ENCODE data around the gene STK38L.

Gene STK38L

GRCh38 chr12:27343255-27344000 is 99.3 kb downstream of the STK38L start:
- in situ Hi-C loops (cut with HindIII; ENCODE audit: low sequenced_read_pairs), result no loop called here

- in situ Hi-C loops (cut with HindIII; ENCODE audit: low sequenced_read_pairs), result no loop called here
Measured at GRCh38 chr12:27344246-27344645, 100.2 kb downstream of the STK38L start.

DNA sequence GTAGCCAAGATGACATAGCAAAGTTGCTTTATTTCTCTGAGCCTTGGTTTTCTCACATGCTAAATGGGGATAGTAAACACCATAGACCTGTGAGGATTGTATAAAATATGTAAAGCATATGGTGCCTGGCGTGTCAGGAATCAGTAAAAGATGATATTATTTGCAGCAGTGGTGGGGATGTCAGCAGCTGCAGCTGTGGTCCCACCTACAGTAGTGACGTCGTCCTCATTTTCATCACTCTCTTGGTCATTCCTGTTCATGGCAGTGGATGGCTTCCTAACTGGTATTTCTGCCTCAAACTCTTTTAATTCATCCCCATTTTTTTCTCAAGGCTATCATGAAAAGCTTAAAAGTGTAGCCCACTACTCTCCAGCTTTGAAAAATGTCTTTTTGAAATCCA is 100.7 kb downstream of the STK38L start:
- in situ Hi-C loops (cut with HindIII; ENCODE audit: low sequenced_read_pairs), result no loop called here

DNA sequence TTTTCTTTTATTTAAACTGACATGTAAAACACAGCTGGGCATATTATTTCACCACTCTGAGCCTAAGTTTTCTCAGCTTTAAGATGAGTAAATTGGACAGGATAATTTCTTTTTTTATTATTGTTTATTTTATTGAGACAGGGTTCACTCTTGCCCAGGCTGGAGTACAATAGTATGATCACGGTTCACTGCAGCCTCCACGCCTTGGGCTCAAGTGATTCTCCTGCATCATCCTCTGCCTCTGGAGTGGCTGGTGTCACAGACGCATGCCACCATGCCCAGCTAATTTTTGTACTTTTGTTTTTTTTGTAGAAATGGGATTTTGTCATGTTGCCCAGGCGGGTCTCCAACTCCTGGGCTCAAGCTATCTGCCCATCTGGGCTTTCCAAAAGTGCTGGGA is 101.3 kb downstream of the STK38L start:
- in situ Hi-C loops (cut with HindIII; ENCODE audit: low sequenced_read_pairs), result no loop called here

- in situ Hi-C loops (cut with HindIII; ENCODE audit: low sequenced_read_pairs), result no loop called here
Measured at GRCh38 chr12:27347779-27348178, 103.7 kb downstream of the STK38L start.

DNA sequence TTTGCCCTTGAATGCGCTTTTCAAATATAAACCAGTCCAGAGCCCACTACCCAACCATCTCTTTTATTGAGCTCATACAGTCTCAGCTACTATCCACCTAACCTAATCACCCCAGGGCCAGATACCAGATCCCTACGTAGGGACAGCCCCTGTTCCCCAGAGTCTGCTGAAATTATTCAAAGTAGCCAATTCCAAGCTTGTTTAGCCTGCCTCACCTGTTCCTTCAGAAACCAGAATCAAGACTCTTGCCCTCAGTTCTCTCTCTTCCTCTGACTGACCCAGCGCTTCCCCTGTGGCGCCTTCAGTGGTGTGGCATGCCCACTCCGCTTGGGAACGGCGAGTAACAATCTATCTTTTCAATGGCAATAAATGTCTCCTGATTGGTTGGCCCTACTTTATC is 107.4 kb downstream of the STK38L start:
- in situ Hi-C loops (cut with HindIII; ENCODE audit: low sequenced_read_pairs), result no loop called here

DNA sequence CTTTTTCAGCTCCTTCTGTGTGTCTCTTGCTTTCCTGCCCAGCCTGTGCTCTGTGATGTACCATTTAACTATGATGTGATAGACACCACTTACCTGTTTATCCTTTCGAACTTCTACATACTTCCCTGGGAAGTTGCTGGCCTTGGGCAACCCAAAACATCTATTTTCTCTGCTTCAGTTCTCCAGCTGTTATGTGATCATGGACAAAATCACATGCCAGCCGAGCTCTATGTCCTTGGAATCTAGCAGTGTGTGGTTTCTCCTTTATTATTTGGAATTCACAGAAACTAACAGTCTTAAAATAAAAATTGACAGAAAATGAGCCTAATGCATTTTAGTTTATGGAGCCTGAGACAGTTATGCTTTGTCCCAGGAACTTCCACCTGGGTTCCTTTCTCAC is 111.4 kb downstream of the STK38L start:
- in situ Hi-C loops (cut with HindIII; ENCODE audit: low sequenced_read_pairs), result no loop called here

DNA sequence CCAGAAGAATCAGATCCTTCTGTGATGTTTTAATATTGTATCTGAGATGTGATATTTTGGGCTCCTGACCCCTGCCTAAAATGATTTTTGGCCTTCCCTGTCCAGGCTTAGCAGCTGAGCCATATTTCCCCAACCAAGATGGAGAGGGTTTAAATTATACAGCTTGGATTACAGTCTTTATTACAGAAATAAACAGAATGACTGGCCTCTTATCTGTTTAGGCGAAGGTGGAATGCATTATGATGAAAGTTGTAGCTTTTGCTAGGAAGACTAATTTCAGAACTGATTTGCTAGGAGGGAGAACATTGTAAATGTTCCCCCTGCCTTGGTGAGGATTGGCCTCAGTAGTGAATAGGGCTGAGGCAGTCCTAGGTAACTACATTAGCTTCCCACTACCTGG is 111.9 kb downstream of the STK38L start:
- in situ Hi-C loops (cut with HindIII; ENCODE audit: low sequenced_read_pairs), result no loop called here

DNA sequence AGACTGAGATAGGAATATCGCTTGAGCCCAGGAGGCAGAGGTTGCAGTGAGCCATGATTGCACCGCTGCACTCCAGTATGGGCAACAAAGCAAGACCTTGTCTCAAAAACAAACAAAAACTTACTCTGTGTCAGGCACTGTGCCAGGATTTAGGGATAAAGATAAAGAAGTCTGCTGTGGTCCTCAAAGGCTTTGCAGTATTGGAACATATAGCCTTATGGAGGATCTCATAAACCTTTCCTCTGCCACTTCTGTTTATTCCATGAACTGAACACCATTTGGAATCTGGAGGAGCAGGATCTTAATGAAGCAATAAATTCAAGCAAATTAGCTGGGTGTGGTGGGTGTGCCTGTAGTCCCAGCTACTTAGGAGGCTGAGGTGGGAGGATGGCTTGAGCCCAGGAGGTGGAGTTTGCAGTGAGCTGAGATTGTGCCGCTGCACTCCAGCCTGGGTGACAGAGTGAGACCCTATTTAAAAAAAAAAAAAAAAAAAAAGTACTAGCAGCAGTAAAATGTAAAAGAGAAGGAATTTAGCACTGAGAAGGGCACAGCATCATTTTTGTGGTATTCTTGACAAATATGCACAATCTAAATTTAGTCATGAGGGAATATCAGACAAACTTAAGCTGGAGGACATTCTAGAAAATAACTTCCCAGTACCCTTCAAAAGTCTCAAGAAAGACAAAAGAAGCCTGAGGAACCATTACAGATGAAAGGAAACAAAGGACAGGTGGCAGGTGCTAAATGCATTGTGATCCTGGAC is 115.7 kb downstream of the STK38L start:
- in situ Hi-C loops (cut with HindIII; ENCODE audit: low sequenced_read_pairs), result no loop called here

DNA sequence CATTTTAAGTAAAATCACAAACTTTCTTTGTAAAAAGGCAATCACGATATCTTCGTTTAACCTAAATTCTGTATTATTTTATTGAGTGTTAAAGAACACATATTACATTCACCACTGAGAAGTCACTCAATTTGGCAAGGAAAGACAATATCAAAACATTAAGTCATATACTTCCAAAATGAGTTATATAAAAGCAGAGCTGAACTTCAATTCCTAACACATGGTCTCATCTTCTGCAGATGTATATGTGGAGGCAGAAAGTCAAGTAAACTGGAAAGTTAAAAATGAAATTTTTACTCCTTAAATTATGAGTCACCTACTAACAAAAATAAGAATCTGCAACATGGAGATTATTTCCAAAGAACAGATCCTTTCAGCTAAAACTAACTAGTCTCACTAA is 117.3 kb downstream of the STK38L start:
- in situ Hi-C loops (cut with HindIII; ENCODE audit: low sequenced_read_pairs), result no loop called here

DNA sequence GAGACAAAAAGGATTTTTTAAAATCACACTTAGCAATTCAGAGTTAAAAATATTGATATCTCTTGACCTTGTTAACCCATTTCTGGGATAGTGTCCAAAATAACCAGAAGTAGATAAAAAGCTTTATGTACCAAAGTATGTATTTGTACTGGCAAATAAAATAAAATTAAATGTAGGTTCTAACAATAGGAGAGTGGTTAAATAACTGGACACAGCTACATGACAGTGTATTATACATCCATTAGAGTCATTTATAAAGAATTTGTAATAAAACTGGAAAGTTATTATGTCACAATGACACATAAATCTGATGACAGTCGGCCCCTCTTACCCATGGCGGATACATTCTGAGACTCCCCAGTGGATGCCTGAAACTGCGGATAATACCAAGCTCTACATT is 122.5 kb downstream of the STK38L start:
- in situ Hi-C loops (cut with HindIII; ENCODE audit: low sequenced_read_pairs), result no loop called here

- in situ Hi-C loops (cut with HindIII; ENCODE audit: low sequenced_read_pairs), result no loop called here
Measured at GRCh38 chr12:27367078-27367477, 123.0 kb downstream of the STK38L start.
